ENCODE measurements around the gene TMEM208.

The TMEM208 gene

GRCh38 chr16:67226804-67227566 is at the start of gene TMEM208:
Gene TMEM208 (plus strand): TSS chr16:67227130. CDS start chr16:67227219, 89 bp downstream.
- DNase-seq (ENCODE audit: low read depth in 2 of 2): peak; percentile 95 to 96

- no peak for DNase-seq (ENCODE audit: low read depth in 2 of 2)
Observed at GRCh38 chr16:67177743-67178699, 48.9 kb upstream of the TMEM208 start.

- DNase-seq (ENCODE audit: low read depth in 2 of 2): no peak
Observed at GRCh38 chr16:67179421-67180080, 47.4 kb upstream of the TMEM208 start.

GRCh38 chr16:67180166-67180565 is 46.8 kb upstream of the TMEM208 start:
- no peak for DNase-seq (ENCODE audit: low read depth in 2 of 2)

- DNase-seq (ENCODE audit: low read depth in 2 of 2): no peak
Observed at GRCh38 chr16:67181346-67181745, 45.6 kb upstream of the TMEM208 start.

GRCh38 chr16:67182288-67182687 is 44.6 kb upstream of the TMEM208 start:
- DNase-seq (ENCODE audit: low read depth in 2 of 2): no peak

GRCh38 chr16:67183284-67183626 is 43.7 kb upstream of the TMEM208 start:
- DNase-seq (ENCODE audit: low read depth in 2 of 2): no peak

GRCh38 chr16:67183627-67184452 is 43.1 kb upstream of the TMEM208 start, which contains the start of gene MATCAP1:
Gene MATCAP1 (minus strand): TSS chr16:67183963. CDS start chr16:67180610, 3,353 bp downstream.
- peak; percentile 86 to 88 for DNase-seq (ENCODE audit: low read depth in 2 of 2)

GRCh38 chr16:67184453-67184994 is 42.4 kb upstream of the TMEM208 start:
- DNase-seq (ENCODE audit: low read depth in 2 of 2): no peak

- peak; percentile 70 to 80 for DNase-seq (ENCODE audit: low read depth in 2 of 2)
Observed at GRCh38 chr16:67184995-67185650, 41.8 kb upstream of the TMEM208 start.

- DNase-seq (ENCODE audit: low read depth in 2 of 2): no peak
Observed at GRCh38 chr16:67185651-67186134, 41.2 kb upstream of the TMEM208 start.

GRCh38 chr16:67186550-67186950 is 40.4 kb upstream of the TMEM208 start:
- no peak for DNase-seq (ENCODE audit: low read depth in 2 of 2)

- DNase-seq (ENCODE audit: low read depth in 2 of 2): no peak
Observed at GRCh38 chr16:67187175-67187890, 39.6 kb upstream of the TMEM208 start.

- no peak for DNase-seq (ENCODE audit: low read depth in 2 of 2)
Observed at GRCh38 chr16:67188323-67188722, 38.6 kb upstream of the TMEM208 start.

- DNase-seq (ENCODE audit: low read depth in 2 of 2): no peak
Observed at GRCh38 chr16:67188798-67189197, 38.1 kb upstream of the TMEM208 start.

GRCh38 chr16:67190041-67190440 is 36.9 kb upstream of the TMEM208 start, which contains the start of gene EXOC3L1:
Gene EXOC3L1 (minus strand): TSS chr16:67190136. CDS start chr16:67189676, 460 bp downstream.
- no peak for DNase-seq (ENCODE audit: low read depth in 2 of 2)

- DNase-seq (ENCODE audit: low read depth in 2 of 2): no peak
Observed at GRCh38 chr16:67190448-67191399, 36.2 kb upstream of the TMEM208 start.

- DNase-seq (ENCODE audit: low read depth in 2 of 2): no peak
Observed at GRCh38 chr16:67191411-67191994, 35.4 kb upstream of the TMEM208 start.
